Dedifferentiated amniotic fluid mesenchymal stem cell (primary cell): ENCODE measurements around the gene ZER1.
"Not testable (repeated sequence)": the region's sequence is repeated elsewhere in the genome, so short reads cannot be mapped to it uniquely, and the experiment has no call there.

Experiments
- DNase-seq: peaks from one replicate; pipeline ENCODE4 v3.0.0-alpha.2; 2016; ENCODE audit errors: extremely low spot score

Gene ZER1

DNA sequence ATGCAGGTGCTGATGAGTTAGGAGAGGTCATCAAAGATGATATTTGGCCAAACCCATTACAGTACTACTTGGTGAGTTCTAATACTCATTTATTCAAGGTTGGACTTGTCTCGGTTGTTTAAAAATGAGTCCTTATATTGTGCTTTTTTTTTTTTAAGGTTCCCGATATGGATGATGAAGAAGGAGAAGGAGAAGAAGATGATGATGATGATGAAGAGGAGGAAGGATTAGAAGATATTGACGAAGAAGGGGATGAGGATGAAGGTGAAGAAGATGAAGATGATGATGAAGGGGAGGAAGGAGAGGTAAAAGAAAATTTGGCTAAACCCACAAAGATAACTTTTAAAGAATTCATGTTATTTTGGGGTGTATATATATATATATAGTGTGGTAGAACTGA, 78.0 kb downstream of the ZER1 start:
- not testable (repeated sequence) for DNase-seq

- no peak for DNase-seq
These were observed 81.1 kb downstream of the ZER1 start for GRCh38 chr9:128690684-128691034.

DNA sequence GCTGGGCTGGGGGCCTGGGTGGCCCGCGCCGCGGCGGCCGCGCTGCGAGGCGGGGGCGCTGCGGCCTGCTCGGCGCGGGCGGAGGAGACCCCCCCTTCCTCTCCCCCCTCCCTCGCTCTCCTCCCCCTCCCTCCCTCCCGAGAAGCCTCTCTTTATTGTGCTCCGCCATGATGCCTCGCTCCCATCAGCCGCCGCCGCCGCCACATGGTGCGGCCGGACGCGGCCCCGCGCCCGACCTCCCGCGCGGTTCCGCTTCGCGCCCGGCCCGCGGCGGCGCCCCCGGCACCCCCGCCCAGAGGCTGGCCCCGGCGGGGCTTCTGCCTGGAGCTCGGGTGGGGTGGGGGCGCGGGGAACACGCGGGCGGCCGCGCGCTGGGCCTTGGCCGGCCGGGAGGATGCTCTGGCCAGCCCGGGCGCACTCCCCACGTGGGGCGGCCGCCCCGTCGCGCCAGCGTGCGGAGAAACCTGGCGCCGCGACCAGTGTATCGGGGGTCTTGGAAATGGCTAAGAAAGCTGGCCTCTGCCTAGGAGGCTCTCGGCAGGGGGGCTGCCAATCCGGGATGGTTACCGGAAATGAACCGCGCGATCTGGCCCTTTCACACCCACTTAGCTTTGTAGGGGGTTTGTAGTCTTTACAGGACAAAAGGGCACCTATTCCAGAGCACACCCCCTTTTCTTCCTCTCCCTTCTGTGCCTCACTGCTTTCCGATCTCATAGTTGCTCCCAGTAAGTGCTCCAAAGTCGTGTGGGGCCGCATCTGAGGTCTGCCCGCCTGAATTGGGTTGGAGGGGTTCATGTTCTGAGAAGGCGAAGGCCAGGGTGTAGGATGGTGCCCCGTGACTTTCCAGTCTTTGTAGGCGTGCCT, 81.7 kb downstream of the ZER1 start:
- peak; percentile 17 for DNase-seq

DNA sequence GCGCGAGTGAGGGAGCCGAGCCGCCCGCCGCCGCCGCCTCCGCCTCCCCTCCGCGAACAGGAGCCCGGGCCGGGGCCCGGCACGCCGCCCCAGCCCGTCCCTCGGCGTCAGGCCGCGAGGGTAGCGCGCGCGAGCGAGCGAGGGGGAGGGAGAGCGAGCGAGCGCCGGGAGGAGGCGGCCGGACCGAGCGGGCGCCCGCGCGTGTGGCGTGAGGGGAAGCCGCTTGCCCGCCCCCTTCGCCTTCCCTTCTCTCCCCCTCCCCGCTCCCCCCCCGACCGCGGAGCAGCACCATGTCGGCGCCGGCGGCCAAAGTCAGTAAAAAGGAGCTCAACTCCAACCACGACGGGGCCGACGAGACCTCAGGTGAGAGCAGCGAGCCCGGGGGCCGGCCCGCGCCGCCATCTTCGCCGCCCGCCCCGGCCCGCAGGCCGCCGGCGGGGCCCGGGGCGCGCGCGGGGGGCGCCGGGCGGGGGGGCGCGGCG, 82.4 kb downstream of the ZER1 start:
- no peak for DNase-seq

GRCh38 chr9:128688501-128689292, 83.0 kb downstream of the ZER1 start, which contains the start of gene SET:
Gene SET, plus strand, starts transcription at chr9:128689222. Its CDS starts 361 bp downstream, at chr9:128689583.
- DNase-seq: peak; percentile 83

DNA sequence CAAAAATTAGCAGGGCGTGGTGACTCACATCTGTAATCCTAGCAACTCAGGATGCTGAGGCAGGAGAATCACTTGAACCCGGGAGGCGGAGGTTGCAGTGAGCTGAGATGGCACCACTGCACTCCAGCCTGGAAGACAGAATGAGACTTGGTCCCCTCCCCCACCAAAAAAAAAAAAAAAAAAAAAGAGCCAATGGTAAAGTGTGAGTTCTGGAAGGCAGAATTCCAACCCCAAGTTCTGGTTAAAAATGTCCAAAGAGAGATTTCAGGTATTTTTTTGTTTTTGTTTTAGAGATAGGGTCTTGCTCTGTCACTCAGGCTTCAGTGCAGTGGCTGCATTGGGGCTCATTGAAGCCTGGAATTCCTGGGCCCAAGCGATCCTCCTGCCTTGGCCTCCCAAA, 84.3 kb downstream of the ZER1 start:
- DNase-seq: no peak

GRCh38 chr9:128685636-128686489, 85.9 kb downstream of the ZER1 start:
- DNase-seq: no peak

DNA sequence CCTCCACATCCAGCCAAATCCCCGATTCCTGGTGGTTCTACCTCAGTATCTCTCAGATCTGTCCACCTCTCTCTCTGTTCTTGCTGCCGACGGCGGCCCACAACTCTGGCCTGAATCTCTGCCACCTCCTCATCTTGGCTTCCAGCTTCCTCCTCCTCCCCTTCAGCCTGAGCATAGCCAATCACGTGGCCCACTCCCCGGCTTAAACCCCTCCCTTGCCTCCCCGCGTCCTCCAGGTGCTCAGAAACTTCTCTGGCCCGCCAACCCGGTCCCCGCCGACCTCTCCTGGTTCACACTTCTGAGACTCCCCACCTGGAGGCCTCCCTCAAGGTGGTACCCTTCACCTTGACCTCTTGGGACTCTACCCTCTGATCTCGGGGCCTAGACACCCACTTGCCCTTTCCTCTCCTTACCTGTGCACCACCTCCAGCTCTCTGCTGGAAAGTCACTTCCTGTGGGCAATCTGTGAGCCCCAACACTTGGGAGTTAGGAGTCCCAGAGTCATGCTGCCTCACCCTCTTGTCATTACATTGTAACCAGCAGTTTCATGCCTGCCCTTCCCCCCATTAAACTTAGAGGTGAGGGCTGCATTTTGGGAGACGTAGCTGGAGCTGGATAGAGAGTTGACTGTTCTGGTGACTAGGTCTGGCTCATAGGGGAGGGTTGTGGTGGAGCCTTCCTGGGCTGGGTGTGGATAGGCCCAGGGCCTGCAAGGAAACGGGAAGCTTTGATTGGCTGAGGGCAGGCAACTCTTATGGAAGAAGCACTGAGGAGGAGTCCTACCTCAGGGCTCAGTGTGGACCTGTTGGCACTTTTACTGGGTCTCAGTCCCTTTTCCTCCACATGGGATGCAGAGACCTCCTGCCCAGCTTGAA, 87.2 kb downstream of the ZER1 start:
- DNase-seq: peak; percentile 47

DNA sequence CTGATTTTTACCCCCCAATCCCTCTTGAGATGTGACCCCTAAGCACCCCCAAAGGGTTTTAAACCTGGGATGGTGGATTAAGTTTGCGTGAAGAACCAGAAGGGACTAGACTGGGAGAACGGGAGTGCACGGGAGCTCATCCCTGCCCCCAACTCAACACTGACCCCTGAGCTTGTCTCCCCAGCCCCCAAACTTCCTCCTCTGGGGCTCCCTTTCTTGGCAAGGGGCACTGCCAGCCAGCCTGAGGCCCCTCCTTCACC, 87.7 kb downstream of the ZER1 start:
- DNase-seq: no peak

GRCh38 chr9:128683340-128684064, 88.2 kb downstream of the ZER1 start:
- no peak for DNase-seq
